Gastroesophageal sphincter (tissue), 4 donors: ENCODE data around the gene RAB6A. TPM values are rescaled to one million over a fixed set of nuclear protein-coding genes. Genes with fewer than 3 reads are reported as not detected.
"Not testable (repeated sequence)": the region's sequence is repeated elsewhere in the genome, so short reads cannot be mapped to it uniquely, and the experiment has no call there.

Experiments used
- ATAC-seq: fragments of 150-250 bp; one replicate; pipeline ENCODE4 v1.9.1; 2016; ENCODE audit warnings: mild to moderate bottlenecking, moderate library complexity
- H3K27ac ChIP-seq, 4 donors: fragments of 200-600 bp; sonication (generic) in 3 of 4; 1 replicate in 3 of 4; 2 replicates in 1 of 4; pipeline ENCODE4 v1.5.1; 2016 to 2019
- H3K27me3 ChIP-seq: fragments of 200-600 bp; sonication (generic); one replicate; pipeline ENCODE4 v1.5.1; 2019
- H3K36me3 ChIP-seq, 2 donors: fragments of 200-600 bp; sonication (generic); one replicate each; pipeline ENCODE4 v1.5.1; 2019; ENCODE audit warnings: control low read depth in 1 of 2
- H3K4me1 ChIP-seq, 3 donors: fragments of 200-600 bp; sonication (generic); 1 replicate in 2 of 3; 2 replicates in 1 of 3; pipeline ENCODE4 v1.5.1; 2016 to 2019; ENCODE audit warnings: control low read depth in 2 of 3
- H3K4me3 ChIP-seq, 2 donors: fragments of 200-600 bp; sonication (generic); one replicate each; pipeline ENCODE4 v1.5.1; 2019; ENCODE audit warnings: mild to moderate bottlenecking in 1 of 2, moderate library complexity in 1 of 2
- H3K9me3 ChIP-seq, 3 donors: fragments of 200-600 bp; sonication (generic); one replicate each; pipeline ENCODE4 v1.5.1; 2017 to 2019; ENCODE audit warnings: control low read depth in 2 of 3
- EP300 ChIP-seq: sonication (generic); formaldehyde crosslinking; IDR thresholded peaks from one replicate; pipeline ENCODE4 v1.6.1; 2017; ENCODE audit warnings: antibody characterized with exemption, mild to moderate bottlenecking
- POLR2A ChIP-seq, 2 donors: fragments of 450-650 bp; IDR thresholded peaks; one replicate each; pipeline ENCODE4 v1.6.1; 2017; ENCODE audit warnings: antibody characterized with exemption in 2 of 2, mild to moderate bottlenecking in 2 of 2, moderate library complexity in 1 of 2
- POLR2AphosphoS5 ChIP-seq: sonication (generic); formaldehyde crosslinking; IDR thresholded peaks from one replicate; pipeline ENCODE4 v1.6.1; 2017; ENCODE audit warnings: antibody characterized with exemption
- WGBS, 2 donors: methylation state at CpG; one replicate each; pipeline ENCODE4 v1.1.5; 2018; ENCODE audit warnings: low coverage in 1 of 2; 5-methylcytosine and 5-hydroxymethylcytosine counted together
- total RNA-seq, 4 donors: library from RNA; depleted of rRNA; stranded (reverse); fragments of >200 nt; gene quantifications; one replicate each; pipeline ENCODE4 v1.1.0, GENCODE V29; 2016
- TF ChIP-seq, protein P1 (sequence below), 4 experiments: fragments of 200-600 bp in 2 of 4; fragments of 450-650 bp in 2 of 4; sonication (generic) in 1 of 4; IDR thresholded peaks; one replicate each; pipeline ENCODE4 v1.5.1; 2017 to 2019; ENCODE audit warnings: antibody characterized with exemption in 4 of 4, mild to moderate bottlenecking in 2 of 4, moderate library complexity in 2 of 4

The RAB6A gene
- total RNA-seq, 4 donors from 2014 or later: 134 to 168 (median 149) TPM

DNA sequence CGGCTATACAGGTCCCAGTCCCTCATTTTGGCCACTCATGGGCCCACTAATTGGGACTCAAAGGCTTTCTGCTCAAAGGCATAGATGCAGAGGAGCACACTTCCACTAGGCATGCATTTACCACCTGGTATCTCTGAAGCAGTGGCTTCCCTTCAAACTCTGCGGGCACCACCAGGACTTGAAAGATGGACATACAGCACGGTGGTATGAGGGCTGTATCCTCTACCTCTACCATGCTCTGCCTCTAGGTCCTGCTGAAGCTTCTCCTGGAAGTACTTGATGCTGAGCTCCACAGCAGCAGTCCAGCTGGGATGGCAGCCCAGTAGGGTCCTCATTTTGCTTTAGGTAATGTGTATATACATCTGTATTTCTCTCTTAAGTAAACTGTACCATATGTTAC lies 49.9 kb downstream of the RAB6A start:
- no peak overlapping the region for H3K4me3 ChIP-seq
- H3K36me3 ChIP-seq: peaks cover 0 to 53% of the 10 kb centered on the region in 2 donors
- no peaks in the 10 kb centered on the region for H3K27me3 ChIP-seq
- no peaks in the 10 kb centered on the region for H3K9me3 ChIP-seq
- H3K27ac ChIP-seq: no peak overlapping the region
- TF ChIP-seq POLR2A (IDR thresholded peaks at IDR 0.05) (no peak), POLR2AphosphoS5 (no peak), EP300 (no peak)
- TF ChIP-seq, protein P1, sequence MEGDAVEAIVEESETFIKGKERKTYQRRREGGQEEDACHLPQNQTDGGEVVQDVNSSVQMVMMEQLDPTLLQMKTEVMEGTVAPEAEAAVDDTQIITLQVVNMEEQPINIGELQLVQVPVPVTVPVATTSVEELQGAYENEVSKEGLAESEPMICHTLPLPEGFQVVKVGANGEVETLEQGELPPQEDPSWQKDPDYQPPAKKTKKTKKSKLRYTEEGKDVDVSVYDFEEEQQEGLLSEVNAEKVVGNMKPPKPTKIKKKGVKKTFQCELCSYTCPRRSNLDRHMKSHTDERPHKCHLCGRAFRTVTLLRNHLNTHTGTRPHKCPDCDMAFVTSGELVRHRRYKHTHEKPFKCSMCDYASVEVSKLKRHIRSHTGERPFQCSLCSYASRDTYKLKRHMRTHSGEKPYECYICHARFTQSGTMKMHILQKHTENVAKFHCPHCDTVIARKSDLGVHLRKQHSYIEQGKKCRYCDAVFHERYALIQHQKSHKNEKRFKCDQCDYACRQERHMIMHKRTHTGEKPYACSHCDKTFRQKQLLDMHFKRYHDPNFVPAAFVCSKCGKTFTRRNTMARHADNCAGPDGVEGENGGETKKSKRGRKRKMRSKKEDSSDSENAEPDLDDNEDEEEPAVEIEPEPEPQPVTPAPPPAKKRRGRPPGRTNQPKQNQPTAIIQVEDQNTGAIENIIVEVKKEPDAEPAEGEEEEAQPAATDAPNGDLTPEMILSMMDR (IDR thresholded peaks at IDR 0.05): no peak
- H3K4me1 ChIP-seq: peaks cover 0 to 11% (median 0%) of the 10 kb centered on the region in 3 donors
- 50 to 93% methylated on average over 2 of the region's 3 CpGs for whole genome bisulfite sequencing, 2 donors
- no peak for ATAC-seq

DNA sequence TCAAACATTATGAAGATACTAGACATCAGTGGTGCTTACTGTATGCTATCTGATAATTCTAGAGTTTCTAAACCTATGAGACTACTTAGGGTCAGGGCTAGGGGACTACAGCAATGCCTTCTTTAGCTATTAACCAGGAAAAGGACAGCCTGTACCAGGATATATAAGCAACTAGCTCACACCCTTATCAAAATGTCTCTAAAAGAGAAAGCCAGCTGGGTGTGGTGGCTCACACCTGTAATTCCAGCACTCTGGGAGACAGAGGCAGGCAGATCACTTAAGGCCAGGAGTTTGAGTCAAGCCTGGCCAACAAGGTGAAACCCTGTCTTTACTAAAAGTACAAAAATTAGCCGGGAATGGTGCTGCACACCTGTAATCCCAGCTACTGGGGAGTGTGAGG lies 55.8 kb downstream of the RAB6A start:
- TF ChIP-seq POLR2AphosphoS5: no peak
- TF ChIP-seq POLR2A (IDR thresholded peaks at IDR 0.05): no peak
- ATAC-seq: no peak
- H3K9me3 ChIP-seq: no peaks in the 10 kb centered on the region
- H3K27me3 ChIP-seq: no peaks in the 10 kb centered on the region
- peaks cover 0 to 6% (median 0%) of the 10 kb centered on the region in 3 donors for H3K4me1 ChIP-seq
- peaks cover 0 to 69% of the 10 kb centered on the region in 2 donors for H3K36me3 ChIP-seq
- H3K4me3 ChIP-seq: no peak overlapping the region
- no peak overlapping the region for H3K27ac ChIP-seq
- WGBS, 2 donors: 89% methylated on average over 1 of the region's 1 CpG; no CpG with 5 or more reads in 1 of the 2 donors

GRCh38 chr11:73693899-73694525 lies 66.9 kb downstream of the RAB6A start:
- TF ChIP-seq POLR2A (IDR thresholded peaks at IDR 0.05) (no peak), POLR2AphosphoS5 (no peak), EP300 (no peak)
- TF ChIP-seq, protein P1 (IDR thresholded peaks at IDR 0.05): no peak
- Histone ChIP-seq H3K27ac (no peak overlapping the region), H3K4me3 (no peak overlapping the region), H3K27me3 (no peaks in the 10 kb centered on the region), H3K9me3 (no peaks in the 10 kb centered on the region), H3K4me1 (no peaks in the 10 kb centered on the region), H3K36me3 (peaks cover 0 to 37% of the 10 kb centered on the region in 2 donors)
- WGBS, 2 donors: 96 to 100% methylated on average over 1 to 4 of the region's 4 CpGs
- ATAC-seq: no peak

GRCh38 chr11:73680687-73681086 lies 80.2 kb downstream of the RAB6A start:
- H3K4me3 ChIP-seq: no peak overlapping the region
- TF ChIP-seq, protein P1 (IDR thresholded peaks at IDR 0.05): no peak
- no peak for TF ChIP-seq POLR2AphosphoS5
- TF ChIP-seq POLR2A (IDR thresholded peaks at IDR 0.05): no peak
- WGBS, 2 donors: 20 to 33% methylated on average over 2 of the region's 2 CpGs
- no peaks in the 10 kb centered on the region for H3K9me3 ChIP-seq
- H3K27ac ChIP-seq: no peak overlapping the region
- H3K36me3 ChIP-seq: peaks cover 3 to 79% of the 10 kb centered on the region in 2 donors
- H3K27me3 ChIP-seq: no peaks in the 10 kb centered on the region
- ATAC-seq: no peak
- H3K4me1 ChIP-seq: no peaks in the 10 kb centered on the region

- not testable (repeated sequence) for H3K9me3 ChIP-seq, H3K4me1 ChIP-seq, H3K4me3 ChIP-seq, H3K27ac ChIP-seq, ATAC-seq, H3K27me3 ChIP-seq
- 53 to 90% methylated on average over 3 to 5 of the region's 5 CpGs for WGBS, 2 donors
- peaks cover 3 to 72% of the 10 kb centered on the region in 2 donors for H3K36me3 ChIP-seq
Measured at GRCh38 chr11:73676552-73676951, 84.3 kb downstream of the RAB6A start.

DNA sequence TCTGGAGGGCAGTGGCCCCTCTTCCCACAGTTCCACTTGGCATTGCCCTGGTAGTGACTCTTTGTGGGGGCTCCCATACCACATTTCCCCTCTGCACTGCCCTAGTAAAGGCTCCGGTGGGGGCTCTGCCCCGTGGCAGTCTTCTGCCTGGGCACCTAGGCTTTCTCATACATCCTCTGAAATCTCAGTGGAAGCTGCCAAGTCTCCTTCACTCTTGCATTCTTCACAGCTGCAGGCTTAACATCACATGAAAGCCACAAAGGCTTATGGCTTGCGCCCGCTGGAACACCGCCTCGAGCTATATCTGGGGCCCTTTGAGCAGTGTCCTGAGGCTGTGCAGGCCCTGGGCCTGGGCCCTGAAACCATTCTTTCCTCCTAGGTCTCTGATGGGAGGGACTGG lies 89.2 kb downstream of the RAB6A start:
- no CpG with 5 or more reads among the region's 6 CpGs for WGBS, 2 donors
- Histone ChIP-seq H3K36me3 (peaks cover 0 to 28% of the 10 kb centered on the region in 2 donors), H3K9me3 (no peaks in the 10 kb centered on the region), H3K27ac (peak overlapping the region in 1 of 4 donors; percentile 8), H3K4me1 (peaks cover 0 to 11% (median 0%) of the 10 kb centered on the region in 3 donors), H3K27me3 (no peaks in the 10 kb centered on the region), H3K4me3 (no peak overlapping the region)
- TF ChIP-seq POLR2AphosphoS5: no peak
- TF ChIP-seq, protein P1 (IDR thresholded peaks at IDR 0.05): no peak
- TF ChIP-seq EP300: no peak
- TF ChIP-seq POLR2A (IDR thresholded peaks at IDR 0.05): no peak
- peak; percentile 28 for ATAC-seq
